Retina (tissue), 1 donor: Measurements from ENCODE around the gene CHRNB1.

ENCODE experiments used
- DNase-seq: peaks from one replicate; pipeline ENCODE4 v3.0.0-alpha.2; 2016

CHRNB1 gene

DNA sequence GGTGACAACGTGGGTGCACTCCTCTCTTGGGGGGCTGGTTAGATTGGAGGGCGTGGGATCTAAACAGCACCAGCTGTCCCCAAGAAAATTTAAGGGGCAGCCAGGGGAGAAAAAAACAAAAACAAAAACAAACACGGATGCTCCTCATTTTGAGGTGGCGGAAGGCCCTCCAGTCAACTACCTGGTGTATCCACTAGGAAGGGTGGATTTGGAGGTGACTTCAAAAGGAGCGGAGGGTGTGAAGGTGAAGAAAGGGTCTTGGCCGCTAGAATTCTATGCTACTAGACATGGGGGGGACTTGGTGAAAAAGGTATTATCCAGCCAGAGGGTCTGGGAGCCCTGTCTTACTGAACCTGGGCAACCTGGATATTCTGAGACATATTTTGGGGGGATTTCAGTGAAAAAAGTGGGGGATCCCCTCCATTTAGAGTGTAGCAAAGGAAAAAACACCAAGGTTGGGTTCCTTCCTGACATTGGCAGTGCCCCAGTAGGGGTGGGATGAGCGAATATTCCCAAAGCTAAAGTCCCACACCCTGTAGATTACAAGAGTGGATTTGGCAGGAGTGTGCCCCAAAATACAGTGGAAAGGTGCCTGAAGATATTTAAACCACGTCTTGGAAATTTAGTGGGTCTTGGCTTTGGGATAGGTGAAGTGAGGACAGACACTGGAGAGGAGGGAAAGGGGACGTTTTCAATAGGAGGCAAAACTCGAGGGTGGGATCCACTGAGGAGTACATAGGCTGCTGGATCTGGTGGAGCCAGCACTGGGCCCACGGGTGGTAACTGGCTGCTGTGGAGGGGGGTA, 6.0 kb upstream of the CHRNB1 start:
- DNase-seq: no peak

DNA sequence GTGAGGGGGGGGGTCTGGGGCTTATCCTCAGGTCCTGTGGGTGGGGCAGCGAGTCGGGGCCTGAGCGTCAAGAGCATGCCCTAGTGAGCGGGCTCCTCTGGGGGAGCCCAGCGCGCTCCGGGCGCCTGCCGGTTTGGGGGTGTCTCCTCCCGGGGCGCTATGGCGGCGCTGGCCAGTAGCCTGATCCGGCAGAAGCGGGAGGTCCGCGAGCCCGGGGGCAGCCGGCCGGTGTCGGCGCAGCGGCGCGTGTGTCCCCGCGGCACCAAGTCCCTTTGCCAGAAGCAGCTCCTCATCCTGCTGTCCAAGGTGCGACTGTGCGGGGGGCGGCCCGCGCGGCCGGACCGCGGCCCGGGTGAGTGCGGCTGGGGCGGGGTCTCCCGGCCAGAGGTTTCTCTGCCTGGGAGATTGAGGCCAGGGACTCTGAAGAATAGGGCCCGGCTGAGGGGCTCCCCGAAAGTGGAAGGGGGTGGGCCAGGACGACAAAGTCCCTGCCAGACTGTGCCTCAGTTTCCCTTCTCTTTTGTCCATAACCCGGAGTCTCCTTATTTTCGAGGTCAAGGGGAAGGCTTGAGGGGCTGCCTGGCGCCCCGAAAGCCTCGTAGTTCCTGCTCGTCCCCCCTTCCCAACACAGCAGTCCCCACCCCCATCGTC, 5.3 kb upstream of the CHRNB1 start, which contains the start of gene FGF11:
Gene FGF11 (plus strand): TSS at position 51 of the 651 bp plus-strand sequence. CDS start 109 bp downstream, at position 160.
- DNase-seq: peak; percentile 54

DNA sequence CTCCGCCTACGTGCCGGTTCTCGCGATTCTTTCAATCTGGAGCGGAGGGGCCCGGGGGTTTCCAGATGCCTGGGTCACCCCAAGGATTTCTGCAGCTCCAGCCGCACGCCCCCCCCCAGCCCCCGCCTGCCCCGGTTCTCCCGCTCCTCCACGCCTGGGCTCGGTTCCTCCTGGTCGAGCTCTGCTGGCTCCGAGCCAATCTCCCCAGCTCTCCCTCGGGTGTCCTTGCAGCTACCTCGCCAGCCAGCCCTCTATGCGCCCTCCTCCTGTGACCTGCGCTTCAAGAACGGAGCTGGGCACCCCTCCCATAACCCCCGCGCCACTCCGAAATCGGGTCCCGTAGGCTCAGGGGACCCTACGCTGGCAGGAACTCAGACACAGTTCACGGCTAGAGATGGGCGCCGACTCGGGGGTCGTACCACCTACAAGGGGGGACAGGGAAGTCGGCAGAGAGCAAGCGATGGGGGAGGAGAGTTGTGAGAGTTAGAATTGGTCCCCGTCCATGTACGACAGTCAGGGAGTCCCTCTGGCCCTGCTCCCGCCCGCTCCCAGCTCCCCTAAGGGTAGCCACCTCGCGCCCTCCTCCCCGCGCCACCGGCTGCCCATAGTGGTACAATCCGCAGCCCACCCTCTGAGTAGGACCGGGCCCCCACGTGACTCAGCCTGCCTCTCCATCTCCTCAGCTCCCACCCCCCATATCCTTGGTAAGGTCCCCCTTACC, 4.6 kb upstream of the CHRNB1 start:
- DNase-seq: peak; percentile 95

DNA sequence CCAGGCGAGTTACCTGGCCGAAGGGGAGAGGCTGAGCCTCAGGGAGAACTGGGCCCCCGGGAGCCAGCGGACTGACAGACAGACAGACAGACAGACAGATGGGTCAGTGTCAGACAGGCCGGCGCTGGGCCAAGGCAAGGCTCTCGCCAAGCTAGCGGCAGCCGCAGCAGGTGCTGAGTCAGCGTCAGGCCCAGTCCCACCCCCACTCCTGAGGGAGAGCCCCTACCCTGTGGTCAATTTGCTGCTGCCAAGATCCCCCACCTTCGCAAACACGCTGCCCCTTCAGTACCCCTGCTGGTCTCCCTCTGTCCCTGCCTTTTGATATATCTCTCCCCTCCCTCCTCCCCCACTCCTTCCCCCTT, 4.0 kb upstream of the CHRNB1 start:
- no peak for DNase-seq

DNA sequence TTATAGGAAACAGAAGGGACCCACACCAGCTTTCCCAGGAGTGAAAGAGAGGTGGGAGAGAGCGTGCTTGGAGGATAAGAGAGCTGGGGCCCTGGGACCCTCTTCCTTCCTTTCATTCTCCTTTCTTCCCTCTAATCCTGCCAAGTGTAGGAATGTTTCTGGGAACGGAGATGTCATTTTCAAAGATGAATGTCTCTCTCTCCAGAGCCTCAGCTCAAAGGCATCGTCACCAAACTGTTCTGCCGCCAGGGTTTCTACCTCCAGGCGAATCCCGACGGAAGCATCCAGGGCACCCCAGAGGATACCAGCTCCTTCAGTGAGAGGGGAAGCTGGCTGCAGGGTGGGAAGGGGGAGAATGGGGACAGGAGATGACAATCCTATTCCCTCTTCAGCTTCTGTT, 3.6 kb upstream of the CHRNB1 start:
- no peak for DNase-seq

DNA sequence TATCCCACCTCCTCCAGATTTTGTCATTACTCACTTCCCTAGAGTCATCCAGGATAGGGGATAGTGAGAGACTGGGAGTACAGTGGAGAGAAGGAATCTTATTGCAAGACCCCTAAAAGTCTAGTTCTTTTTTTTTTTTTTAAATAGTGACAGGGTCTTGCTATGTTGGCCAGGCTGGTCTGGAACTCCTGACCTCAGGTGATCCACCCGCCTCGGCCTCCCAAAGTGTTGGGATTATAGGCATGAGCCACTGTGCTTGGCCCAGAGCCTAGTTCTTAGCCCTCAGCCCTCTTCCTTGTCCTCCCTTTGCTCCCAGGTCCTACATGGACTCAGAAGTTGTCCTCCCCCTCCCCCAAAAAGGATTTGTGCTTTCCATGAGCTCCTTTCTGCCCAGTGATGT, 2.7 kb upstream of the CHRNB1 start:
- no peak for DNase-seq

DNA sequence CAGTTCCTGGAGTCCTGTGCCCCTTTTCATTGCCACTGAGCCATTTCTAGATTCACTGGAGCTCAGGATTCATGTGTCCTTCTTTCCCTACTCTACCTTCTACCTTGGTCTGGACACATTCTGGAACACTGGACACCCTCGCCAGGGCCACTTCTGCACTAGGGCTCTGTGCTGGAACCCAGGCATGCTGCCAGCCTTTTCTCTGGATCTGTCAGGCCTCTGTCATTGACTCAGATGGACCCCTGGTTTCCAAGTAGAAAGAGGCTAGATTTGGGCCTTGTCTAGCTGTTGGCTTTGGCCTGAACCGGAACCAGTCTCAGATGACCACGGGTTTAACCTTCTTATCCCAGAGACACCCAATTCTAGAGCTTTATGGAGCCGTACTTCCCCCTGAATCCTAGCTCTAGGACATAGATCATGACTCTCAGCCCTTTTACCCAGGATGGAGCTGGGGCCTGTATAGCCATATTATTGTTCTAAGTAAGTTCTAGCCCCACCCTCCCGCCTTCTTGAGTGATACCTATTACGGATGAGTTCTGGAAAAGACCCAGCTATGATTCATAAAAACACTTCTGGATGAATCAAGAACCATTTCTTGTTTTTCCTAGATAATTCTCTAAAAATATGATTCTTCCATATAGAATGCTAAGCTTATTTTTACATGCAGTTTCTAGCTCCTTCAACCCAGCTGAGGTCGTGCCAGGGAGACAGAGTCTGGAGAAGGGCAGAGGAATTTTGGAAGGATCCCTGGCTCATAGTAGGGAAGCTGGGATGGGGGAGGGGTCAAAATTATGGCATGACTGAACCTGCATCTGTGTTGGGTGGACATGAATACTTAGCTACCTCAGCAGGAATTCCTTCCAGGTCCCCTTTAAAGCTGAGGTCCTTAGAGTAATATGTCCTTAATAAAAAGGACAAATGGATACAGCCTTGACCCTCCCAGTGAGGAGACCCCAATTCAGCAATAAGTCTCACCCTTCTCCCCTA, 1.1 kb upstream of the CHRNB1 start:
- DNase-seq: no peak

DNA sequence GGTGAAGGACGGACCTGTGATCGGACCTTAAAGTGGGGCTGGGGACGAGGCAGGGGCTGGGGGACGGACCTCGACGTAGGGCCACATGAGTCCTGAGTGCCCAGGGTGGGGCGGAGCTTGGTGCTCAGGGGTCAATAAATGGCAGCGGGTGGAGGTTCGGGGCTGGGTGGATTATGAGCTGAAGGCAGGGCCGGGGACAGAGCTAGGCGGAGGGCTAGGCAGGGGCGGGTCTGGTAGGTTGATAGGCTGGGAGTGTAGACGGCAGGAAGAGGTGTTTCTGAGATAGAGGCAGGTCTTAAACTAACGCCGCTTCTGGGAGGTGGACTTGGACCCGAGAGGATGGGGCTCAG, 733 bp downstream of the CHRNB1 start:
- DNase-seq: no peak

DNA sequence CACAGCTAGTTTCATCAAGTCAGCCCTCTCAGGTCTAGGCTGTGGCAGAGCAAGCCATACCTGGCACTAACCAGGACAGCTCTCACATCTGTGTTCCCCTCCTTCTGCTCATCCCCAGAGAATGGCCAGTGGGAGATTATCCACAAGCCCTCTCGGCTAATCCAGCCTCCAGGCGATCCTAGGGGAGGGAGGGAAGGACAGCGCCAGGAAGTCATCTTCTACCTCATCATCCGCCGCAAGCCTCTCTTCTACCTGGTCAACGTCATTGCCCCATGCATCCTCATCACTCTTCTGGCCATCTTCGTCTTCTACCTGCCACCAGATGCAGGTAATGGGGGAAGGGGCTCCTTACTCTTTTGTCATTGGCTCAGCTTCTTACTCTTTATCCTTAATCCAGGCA, 3.6 kb downstream of the CHRNB1 start:
- no peak for DNase-seq

DNA sequence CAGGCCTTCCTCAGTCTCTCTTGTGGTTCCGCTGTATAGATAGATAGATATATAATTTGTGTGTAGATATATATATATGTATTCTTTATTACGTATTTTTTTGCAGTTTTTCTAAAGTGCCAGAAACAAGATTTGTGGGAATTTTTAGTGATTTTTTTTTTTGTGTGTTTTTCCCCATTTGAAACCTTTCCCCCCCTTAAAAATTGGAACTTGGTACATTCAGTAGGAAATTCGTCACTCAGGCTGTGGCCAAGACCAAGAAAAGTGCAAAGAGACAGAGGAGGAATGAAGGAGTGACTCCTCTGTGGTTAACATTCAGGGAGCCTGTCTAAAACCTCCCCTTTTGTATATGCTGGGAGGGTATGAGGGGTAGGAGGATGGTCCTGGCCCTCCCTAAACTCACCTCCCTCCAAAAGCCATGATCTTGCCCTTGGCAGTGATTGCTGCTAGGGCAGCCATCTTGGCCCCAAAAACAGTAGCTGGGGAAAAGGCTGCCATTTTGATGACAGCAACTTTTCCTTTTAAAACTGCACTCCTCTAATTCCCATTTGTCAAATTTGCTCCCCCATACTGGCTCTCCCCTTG, 15.2 kb downstream of the CHRNB1 start:
- no peak for DNase-seq

DNA sequence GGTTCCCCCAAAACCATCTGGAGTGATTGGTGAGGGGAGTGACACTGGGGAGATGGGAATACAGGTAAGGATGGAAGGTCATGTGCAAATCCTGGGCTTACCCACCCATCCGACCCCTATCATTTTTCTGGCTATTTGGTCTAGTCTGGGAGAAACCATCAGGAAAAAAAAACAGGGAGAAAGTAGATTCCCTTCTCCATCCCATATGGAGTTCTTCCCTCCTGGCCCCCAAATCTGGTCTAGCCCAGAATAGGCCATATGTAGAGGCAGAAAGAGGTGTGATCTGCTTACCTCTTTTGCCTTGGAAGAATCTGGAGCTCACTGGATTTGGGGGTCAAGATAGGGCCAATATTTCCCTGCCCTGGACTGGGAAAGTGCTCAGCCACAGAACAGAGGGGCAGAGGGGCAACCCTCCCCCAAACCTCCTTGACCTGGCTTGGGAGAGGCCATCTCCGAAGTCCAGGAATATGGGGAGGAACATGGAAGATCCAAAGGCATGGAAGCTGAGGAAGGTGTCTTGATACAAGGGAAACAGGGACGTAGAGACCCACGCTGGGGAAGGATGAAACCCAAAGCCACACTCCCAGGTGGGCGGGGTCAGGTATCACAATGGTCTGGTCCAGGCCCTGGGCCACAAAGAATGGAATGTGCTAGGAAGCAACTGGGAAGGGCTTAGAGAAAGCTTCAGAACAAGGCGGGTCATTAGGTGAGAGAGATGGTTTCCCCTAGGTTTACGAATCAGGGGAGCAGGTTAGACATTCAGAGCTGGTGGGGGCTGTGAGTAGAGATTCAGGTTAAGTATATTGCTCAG, 16.2 kb downstream of the CHRNB1 start:
- no peak for DNase-seq

DNA sequence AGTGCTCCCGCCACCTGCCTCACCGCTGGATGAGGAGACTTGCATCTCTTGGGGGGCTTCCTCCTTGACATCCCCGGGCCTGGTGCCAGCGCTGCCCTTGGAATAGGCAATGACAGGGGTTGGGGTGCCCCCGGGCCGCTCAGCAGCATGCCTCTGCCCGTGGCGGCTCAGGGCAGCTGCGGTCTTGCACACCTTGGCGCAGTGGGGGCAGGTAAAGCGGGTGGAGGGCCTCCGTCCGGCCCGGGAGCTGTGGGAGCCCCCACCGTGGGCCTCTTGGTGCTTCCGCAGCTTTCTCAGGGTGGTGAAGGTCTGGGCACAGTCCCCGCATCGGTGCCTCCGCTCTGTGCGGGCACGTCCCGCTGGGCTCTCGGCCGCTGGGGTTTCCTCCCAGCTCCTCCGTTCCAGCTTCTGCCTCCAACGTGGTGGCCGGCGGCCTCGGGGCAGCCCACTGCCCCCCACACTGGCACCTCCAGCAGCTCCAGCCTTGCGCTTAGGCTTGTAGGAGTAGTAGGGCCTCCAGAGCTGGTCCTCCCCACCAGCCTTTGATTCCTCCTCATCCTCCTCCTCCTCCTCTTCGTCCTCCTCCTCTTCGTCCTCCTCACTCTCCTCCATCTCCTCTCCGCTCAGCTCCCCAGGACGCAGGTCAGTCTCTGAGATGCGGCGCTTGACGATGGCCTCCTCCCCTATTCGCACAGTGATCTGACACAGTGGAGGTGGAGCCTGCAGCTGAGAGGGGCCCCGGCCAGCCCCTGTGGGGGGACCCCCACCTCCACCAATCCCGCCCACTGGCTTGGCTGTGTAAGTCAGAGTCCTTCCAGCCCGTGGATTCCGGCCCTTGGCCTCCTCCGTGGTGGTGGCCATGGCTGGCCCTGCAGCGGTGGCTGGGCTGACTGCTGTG, 17.9 kb downstream of the CHRNB1 start:
- no peak for DNase-seq

DNA sequence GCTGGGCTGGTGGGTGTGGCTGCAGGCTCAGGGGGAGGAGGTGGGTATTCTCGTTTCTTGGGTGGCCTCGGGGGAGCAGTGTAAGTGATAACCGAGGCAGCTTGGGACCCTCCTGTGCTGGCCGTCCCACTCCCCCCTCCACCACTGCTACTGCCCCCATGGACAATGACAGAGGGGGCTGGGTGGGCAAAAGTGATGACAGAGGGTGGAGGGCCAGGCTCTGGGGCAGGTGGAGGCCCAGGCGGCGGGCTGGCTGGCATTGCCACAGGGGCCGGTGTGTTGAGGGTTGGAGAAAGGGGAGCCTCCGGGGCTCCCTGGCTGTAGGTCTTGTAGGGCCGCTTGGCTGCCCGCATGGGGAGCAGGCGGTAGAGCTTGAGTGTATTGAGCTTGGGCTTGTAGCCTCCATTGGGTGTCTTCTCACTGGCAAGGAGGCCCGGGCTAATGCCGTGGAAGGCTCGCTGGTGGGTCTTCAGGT, 18.5 kb downstream of the CHRNB1 start:
- no peak for DNase-seq

DNA sequence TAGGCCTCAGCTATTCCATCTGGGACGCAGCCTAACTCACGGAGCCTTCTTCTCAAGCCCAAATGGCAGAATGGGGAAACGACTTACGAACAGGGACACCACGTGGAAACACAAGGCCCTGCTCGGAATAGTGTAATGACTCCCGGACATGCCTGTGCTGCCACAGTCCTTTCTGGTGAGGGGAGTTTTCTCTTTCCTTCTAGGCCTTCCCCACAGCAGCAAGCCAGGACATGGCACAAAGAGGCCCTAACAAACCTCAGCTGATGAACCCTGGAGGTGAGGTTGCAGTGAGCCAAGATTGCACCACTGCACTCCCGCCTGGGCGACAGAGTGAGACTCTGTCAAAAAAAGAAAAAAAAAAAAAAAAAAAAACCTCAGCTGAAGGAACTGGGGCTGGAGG, 19.2 kb downstream of the CHRNB1 start:
- no peak for DNase-seq

DNA sequence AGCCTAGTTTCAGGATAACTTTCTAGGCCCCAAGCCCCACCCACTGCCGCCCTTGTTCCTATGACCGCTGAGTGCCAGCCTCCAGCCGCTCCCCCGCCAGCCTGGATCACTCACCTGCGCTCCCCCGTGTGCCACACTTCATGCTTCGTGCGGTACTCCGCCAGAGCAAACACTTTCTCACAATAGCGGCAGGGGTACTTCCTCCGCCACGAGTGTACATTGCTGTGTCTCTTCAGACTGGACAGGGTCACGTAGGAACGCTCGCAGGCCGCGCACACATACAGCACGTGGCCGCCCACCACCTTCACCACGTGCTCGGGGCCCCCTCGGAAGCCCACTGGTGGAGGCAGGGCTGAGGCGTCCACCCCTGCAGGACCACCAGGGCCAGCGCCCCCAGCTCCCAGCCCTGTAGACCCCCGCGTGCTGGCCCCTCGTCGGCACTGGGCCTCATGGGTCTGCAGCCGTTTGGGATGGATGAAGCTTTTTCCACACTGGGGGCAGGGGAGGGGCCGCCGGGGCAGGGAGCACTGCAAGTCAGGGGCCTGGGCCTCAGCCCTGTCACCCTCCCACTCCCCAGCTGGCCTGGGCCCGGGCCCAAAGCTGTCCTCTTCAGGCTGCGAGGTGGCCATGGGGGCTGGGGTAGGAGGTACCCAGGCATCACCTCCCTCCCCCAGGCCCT, 20.9 kb downstream of the CHRNB1 start:
- no peak for DNase-seq

DNA sequence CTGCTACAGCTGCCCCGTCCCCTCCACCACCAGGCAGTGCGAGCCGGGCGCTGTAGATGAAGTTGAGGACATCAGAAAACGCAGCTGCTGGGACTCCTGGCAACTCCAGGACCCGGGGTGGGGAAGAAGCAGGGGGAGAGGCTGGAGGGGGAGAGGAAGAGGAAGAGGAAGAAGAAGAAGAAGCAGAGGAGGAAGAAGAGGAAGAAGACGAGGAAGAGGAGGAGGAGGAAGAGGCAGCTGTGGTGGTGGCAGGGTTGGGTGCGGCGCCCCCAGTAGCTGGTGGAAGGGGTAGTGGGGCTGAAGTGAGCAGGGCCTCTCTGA, 21.4 kb downstream of the CHRNB1 start:
- no peak for DNase-seq

DNA sequence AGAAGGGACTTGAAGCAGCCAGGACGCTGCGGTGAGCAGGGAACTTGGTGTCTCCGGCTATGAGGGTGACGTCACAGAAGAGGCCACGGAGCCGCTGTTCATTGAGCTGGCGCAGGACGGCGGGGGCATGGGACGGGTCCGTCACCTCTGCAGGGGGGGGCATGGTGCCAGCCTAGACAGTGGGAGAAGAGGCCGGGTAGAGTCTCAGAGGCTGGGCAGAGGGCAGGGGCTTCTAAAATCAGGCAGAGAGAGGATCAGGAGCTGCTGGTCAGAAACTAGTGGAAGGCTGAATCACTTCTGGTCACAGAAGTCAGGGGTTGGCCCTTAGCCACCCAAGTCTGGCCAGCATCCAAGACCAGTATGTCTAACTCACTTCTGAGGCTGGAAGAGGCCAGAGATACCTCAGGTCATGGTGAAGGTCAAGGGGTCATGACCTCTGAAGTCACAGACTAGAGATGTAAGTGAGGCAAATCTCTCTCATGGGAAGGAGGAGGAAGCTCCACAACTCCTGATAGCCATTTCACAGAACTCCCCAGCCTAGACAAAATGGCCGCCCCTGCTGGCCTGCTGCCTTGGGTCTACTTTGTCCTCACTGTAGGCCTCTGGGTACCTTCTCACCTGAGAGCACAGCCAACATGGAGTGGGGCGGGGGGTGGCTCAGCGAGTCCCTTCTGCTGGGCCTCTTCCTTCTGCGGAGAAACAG, 21.9 kb downstream of the CHRNB1 start:
- DNase-seq: no peak

DNA sequence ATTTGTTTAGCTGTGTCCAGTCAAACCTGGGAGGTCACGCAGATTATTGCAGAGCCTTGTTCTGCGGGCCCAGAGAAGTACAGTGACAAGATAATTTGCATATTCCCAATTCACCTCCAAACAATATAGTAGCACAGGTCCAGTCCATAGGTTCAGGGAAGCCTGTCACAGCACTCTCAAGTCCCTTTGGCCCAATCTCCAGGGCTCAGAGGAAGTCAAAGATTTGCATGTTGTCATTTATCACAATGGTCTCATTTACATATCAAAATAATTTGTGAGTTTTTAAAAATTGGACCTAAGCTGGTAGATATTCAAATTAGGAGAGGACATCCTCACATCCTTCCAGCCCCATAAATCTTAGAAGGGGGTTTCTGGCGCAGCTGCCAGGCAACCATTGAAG, 22.6 kb downstream of the CHRNB1 start:
- DNase-seq: no peak

DNA sequence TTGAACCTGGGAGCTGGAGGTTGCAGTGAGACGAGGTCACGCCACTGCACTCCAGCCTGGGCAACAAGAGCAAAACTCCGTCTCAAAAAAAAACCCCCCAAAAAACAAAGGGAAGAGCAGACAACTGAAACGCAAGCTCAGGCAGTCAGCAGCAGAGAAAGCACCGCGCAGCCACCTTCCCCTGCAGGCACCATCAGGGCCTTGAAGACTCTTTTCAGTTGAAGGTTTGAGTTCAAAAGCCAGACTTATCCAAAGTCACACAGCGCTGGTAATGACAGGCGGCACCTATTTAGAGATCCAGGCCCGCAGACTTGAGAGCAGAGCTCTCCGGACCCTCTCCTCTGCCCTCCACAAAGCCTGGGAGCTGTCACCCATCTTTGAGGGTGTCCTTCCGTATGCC, 23.4 kb downstream of the CHRNB1 start:
- DNase-seq: no peak
